Vagina (tissue), 2 donors: ENCODE results near the gene TSSK6.

ENCODE experiments used
- POLR2A ChIP-seq, 2 donors: fragments of 450-650 bp; IDR thresholded peaks; one replicate each; pipeline ENCODE4 v1.6.1; 2017; ENCODE audit warnings: antibody characterized with exemption in 2 of 2, mild to moderate bottlenecking in 2 of 2, moderate library complexity in 2 of 2
- POLR2AphosphoS5 ChIP-seq, 2 donors: sonication (generic); formaldehyde crosslinking; IDR thresholded peaks; one replicate each; pipeline ENCODE4 v1.9.0; 2017; ENCODE audit warnings: antibody characterized with exemption in 2 of 2, mild to moderate bottlenecking in 2 of 2, low read depth in 1 of 2; ENCODE audit not compliant: insufficient read depth in 1 of 2
- TF ChIP-seq, protein P1 (sequence below), 3 experiments: fragments of 450-650 bp in 2 of 3; fragments of 200-600 bp in 1 of 3; sonication (generic) in 1 of 3; IDR thresholded peaks; one replicate each; pipeline ENCODE4 v1.5.1; 2017 to 2019; ENCODE audit warnings: antibody characterized with exemption in 3 of 3, mild to moderate bottlenecking in 2 of 3, moderate library complexity in 2 of 3

DNA sequence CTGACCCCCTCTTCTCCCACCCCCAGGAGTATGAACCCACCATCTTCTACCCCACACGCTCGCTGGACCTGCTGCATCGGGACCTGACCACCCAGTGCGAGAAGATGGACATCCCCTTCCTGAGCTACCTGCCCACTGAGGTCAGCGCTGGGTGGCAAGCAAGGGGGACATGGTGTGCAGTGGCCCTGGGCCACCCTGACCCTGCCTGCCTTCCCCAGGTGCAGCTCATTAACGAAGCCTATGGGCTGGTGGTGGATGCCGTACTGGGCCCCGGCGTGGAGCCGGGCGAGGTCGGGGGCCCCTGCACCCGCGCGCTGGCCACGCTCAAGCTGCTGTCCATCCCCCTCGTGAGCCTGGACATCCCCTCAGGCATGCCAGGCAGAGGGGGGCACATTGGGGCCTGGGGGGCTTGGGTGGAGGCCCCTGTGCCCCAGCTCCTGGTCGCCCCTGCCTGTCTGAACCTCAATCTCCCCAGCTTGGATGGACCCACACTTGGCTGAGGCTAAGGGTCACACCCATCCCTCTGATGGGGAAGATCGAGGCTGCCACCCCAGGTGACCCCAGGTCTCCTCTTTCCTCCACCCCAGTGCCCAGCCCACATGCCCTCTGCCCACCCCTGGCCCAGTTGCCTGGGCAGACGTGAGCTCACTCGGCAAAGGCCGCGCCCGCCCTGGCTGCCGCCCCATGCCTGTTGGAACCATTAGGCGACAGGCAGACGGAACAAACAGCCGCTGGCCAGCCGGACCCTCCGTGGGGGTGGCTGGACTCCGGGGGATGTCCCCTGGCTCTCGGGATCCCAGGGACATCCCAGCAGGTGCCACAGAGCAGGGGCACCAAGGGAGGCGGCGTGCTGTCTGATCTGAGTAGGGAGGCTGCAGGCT is 20.2 kb upstream of the TSSK6 start:
- TF ChIP-seq, protein P1, sequence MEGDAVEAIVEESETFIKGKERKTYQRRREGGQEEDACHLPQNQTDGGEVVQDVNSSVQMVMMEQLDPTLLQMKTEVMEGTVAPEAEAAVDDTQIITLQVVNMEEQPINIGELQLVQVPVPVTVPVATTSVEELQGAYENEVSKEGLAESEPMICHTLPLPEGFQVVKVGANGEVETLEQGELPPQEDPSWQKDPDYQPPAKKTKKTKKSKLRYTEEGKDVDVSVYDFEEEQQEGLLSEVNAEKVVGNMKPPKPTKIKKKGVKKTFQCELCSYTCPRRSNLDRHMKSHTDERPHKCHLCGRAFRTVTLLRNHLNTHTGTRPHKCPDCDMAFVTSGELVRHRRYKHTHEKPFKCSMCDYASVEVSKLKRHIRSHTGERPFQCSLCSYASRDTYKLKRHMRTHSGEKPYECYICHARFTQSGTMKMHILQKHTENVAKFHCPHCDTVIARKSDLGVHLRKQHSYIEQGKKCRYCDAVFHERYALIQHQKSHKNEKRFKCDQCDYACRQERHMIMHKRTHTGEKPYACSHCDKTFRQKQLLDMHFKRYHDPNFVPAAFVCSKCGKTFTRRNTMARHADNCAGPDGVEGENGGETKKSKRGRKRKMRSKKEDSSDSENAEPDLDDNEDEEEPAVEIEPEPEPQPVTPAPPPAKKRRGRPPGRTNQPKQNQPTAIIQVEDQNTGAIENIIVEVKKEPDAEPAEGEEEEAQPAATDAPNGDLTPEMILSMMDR (IDR thresholded peaks at IDR 0.05) = no peak
- TF ChIP-seq POLR2A (IDR thresholded peaks at IDR 0.05) = no peak
- TF ChIP-seq POLR2AphosphoS5 (IDR thresholded peaks at IDR 0.05; ENCODE audit: insufficient read depth in 1 of 2, low read depth in 1 of 2) = no peak
